ENCODE results near the gene SPHK2. TPM values are rescaled to one million over a fixed set of nuclear protein-coding genes. Genes with fewer than 3 reads are reported as not detected.
A peak's percentile ranks its signal among the peaks of the same experiment; 100 is the strongest.
"Not testable (repeated sequence)": the region's sequence is repeated elsewhere in the genome, so short reads cannot be mapped to it uniquely, and the experiment has no call there.

SPHK2 gene
- total and polyA plus RNA-seq, 11 donors, result 5.6 to 13.1 (median 9.5) TPM

GRCh38 chr19:48573163-48573505, 46.2 kb upstream of the SPHK2 start:
- H3K27me3 ChIP-seq, result no peaks in the 10 kb centered on the region
- H3K4me1 ChIP-seq, result peaks cover 0 to 8% (median 6%) of the 10 kb centered on the region in 12 donors
- 57 to 65% (median 61%) methylated on average over 12 of the region's 12 CpGs for WGBS, 4 donors
- H3K9me3 ChIP-seq, result no peaks in the 10 kb centered on the region
- TF ChIP-seq POLR2A (IDR thresholded peaks at IDR 0.05), result no peak
- no peak for TF ChIP-seq CTCF (IDR thresholded peaks at IDR 0.05)
- H3K4me3 ChIP-seq, result no peak overlapping the region
- intact Hi-C loops (cut with DNase I), result loop anchor here in 1 of 10 donors (5.0 kb wide), 1 partner anchor 66 kb away; no protein-coding TSS in a partner anchor
- DNase-seq (peak in 2 of 5 donors; percentile 16 to 52), ATAC-seq (peak; percentile 15 to 58 (median 39))
- H3K36me3 ChIP-seq, result no peaks in the 10 kb centered on the region
- H3K27ac ChIP-seq, result peak overlapping the region in 7 of 12 donors; percentile 25 to 57 (median 39)

DNA sequence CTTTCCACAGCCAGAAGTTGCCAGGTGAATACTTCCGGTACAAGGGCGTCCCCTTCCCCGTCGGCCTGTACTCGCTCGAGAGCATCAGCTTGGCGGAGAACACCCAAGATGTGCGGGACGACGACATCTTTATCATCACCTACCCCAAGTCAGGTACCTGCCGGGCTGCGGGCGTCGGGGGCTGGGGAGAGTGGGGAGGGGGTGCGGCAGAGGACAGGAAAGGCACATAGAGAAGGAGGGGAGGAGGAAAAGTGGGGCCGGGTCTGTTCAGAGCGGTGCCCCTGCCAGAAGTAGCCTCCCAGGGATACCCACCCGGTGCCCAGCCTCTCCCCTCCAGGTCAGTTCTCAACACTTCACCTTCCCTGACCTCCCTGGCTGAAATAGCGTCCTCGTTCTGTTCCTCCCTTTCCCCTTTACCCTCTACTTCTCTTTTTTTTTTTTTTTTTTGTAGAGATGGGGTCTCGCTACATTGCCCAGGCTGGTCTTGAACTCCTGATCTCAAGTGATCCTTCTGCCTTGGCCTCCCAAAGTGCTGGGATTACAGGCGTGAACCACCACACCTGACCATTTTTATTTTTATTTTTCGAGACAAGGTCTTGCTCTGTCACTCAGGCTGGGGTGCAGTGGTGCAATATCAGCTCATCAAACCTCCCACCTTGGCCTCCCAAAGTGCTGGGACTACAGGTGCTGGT, 43.2 kb upstream of the SPHK2 start:
- Histone ChIP-seq H3K4me3 (no peak overlapping the region), H3K36me3 (no peaks in the 10 kb centered on the region), H3K9me3 (no peaks in the 10 kb centered on the region), H3K27me3 (no peaks in the 10 kb centered on the region), H3K4me1 (peaks cover 0 to 5% (median 0%) of the 10 kb centered on the region in 12 donors), H3K27ac (no peak overlapping the region)
- WGBS, 4 donors, result 73 to 81% (median 77%) methylated on average over 23 of the region's 23 CpGs
- intact Hi-C loops (cut with DNase I), result no loop called here
- TF ChIP-seq POLR2A (IDR thresholded peaks at IDR 0.05), result no peak
- no peak for TF ChIP-seq CTCF (IDR thresholded peaks at IDR 0.05)
- no peak for DNase-seq
- no peak for ATAC-seq

GRCh38 chr19:48577908-48578307, 41.4 kb upstream of the SPHK2 start:
- H3K27ac ChIP-seq; H3K9me3 ChIP-seq; ATAC-seq; DNase-seq; H3K27me3 ChIP-seq; H3K36me3 ChIP-seq; H3K4me3 ChIP-seq; intact Hi-C loops (cut with DNase I); H3K4me1 ChIP-seq: not testable (repeated sequence)
- WGBS, 4 donors, result 86 to 96% (median 95%) methylated on average over 7 of the region's 7 CpGs

- H3K4me1 ChIP-seq, result peaks cover 0 to 8% (median 3%) of the 10 kb centered on the region in 12 donors
- no peaks in the 10 kb centered on the region for H3K36me3 ChIP-seq
- DNase-seq (no peak), ATAC-seq (no peak)
- H3K27me3 ChIP-seq, result no peaks in the 10 kb centered on the region
- 37 to 44% (median 38%) methylated on average over 3 of the region's 3 CpGs for WGBS, 4 donors
- intact Hi-C loops (cut with DNase I), result no loop called here
- no peak overlapping the region for H3K27ac ChIP-seq
- TF ChIP-seq CTCF (IDR thresholded peaks at IDR 0.05) (no peak), POLR2A (IDR thresholded peaks at IDR 0.05) (no peak)
- H3K9me3 ChIP-seq, result no peaks in the 10 kb centered on the region
- no peak overlapping the region for H3K4me3 ChIP-seq
Observed at GRCh38 chr19:48578891-48579290, 40.4 kb upstream of the SPHK2 start.
